Measurements from ENCODE around the gene OCIAD2. TPM values are rescaled to one million over a fixed set of nuclear protein-coding genes. Genes with fewer than 3 reads are reported as not detected.

The OCIAD2 gene
- total and polyA plus RNA-seq, 12 donors, result 11.1 to 44.1 (median 26.2) TPM

- TF ChIP-seq, protein P1, sequence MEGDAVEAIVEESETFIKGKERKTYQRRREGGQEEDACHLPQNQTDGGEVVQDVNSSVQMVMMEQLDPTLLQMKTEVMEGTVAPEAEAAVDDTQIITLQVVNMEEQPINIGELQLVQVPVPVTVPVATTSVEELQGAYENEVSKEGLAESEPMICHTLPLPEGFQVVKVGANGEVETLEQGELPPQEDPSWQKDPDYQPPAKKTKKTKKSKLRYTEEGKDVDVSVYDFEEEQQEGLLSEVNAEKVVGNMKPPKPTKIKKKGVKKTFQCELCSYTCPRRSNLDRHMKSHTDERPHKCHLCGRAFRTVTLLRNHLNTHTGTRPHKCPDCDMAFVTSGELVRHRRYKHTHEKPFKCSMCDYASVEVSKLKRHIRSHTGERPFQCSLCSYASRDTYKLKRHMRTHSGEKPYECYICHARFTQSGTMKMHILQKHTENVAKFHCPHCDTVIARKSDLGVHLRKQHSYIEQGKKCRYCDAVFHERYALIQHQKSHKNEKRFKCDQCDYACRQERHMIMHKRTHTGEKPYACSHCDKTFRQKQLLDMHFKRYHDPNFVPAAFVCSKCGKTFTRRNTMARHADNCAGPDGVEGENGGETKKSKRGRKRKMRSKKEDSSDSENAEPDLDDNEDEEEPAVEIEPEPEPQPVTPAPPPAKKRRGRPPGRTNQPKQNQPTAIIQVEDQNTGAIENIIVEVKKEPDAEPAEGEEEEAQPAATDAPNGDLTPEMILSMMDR (IDR thresholded peaks at IDR 0.05), result no peak
- no peak for TF ChIP-seq POLR2A (IDR thresholded peaks at IDR 0.05)
- Histone ChIP-seq H3K4me3 (no peak overlapping the region), H3K27ac (no peak overlapping the region), H3K4me1 (replicated peaks in 1 of 2) (no peaks in the 10 kb centered on the region), H3K36me3 (replicated peaks in 1 of 2) (peaks cover 0 to 20% of the 10 kb centered on the region in 2 donors), H3K9me3 (replicated peaks in 1 of 3) (no peaks in the 10 kb centered on the region), H3K27me3 (no peaks in the 10 kb centered on the region)
- WGBS, 4 donors, result 80 to 90% (median 89%) methylated on average over 2 of the region's 2 CpGs
- intact Hi-C loops (cut with DNase I), result no loop called here
- no peak for DNase-seq
Measured at GRCh38 chr4:48844843-48845242, 61.7 kb downstream of the OCIAD2 start.

- DNase-seq, result no peak
- TF ChIP-seq POLR2A (IDR thresholded peaks at IDR 0.05), result no peak
- TF ChIP-seq, protein P1 (IDR thresholded peaks at IDR 0.05), result no peak
- Histone ChIP-seq H3K4me1 (replicated peaks in 1 of 2) (no peaks in the 10 kb centered on the region), H3K27me3 (no peaks in the 10 kb centered on the region), H3K4me3 (no peak overlapping the region), H3K9me3 (replicated peaks in 1 of 3) (no peaks in the 10 kb centered on the region), H3K27ac (no peak overlapping the region), H3K36me3 (replicated peaks in 1 of 2) (peaks cover 0 to 25% of the 10 kb centered on the region in 2 donors)
- intact Hi-C loops (cut with DNase I), result no loop called here
- 85 to 94% (median 93%) methylated on average over 9 of the region's 9 CpGs for WGBS, 4 donors
Measured at GRCh38 chr4:48841045-48841827, 65.3 kb downstream of the OCIAD2 start.

DNA sequence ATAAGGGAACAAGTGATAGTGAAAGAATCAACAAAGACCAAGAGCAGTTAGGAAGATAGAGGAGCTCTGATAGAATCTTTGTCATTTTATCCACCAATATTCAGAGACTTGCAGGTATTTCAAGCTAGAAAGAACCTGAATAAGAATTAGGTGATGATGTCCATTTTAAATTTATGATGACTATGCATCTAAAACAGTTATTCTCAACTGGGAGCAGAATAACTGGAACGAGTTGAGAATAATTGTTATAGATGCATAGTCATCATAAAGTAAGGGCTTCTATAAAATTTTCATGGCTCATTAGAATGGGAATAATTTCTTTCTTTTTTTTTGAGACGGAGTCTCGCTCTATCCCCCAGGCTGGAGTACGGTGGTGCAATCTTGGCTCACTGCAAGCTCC, 69.9 kb downstream of the OCIAD2 start:
- intact Hi-C loops (cut with DNase I), result loop anchor here in 1 of 2 donors (10.0 kb wide), 3 partner anchors 52 to 252 kb away; partner anchors contain the start of genes FRYL and OCIAD2
- Histone ChIP-seq H3K27ac (no peak overlapping the region), H3K27me3 (no peaks in the 10 kb centered on the region), H3K4me3 (no peak overlapping the region), H3K9me3 (replicated peaks in 1 of 3) (no peaks in the 10 kb centered on the region), H3K4me1 (replicated peaks in 1 of 2) (peaks cover 7 to 16% of the 10 kb centered on the region in 2 donors), H3K36me3 (replicated peaks in 1 of 2) (peaks cover 0 to 27% of the 10 kb centered on the region in 2 donors)
- 96 to 99% (median 98%) methylated on average over 4 of the region's 4 CpGs for WGBS, 4 donors
- no peak for TF ChIP-seq POLR2A (IDR thresholded peaks at IDR 0.05)
- TF ChIP-seq, protein P1 (IDR thresholded peaks at IDR 0.05), result no peak
- DNase-seq, result no peak

Small RNA genes within 50 kb of the gene (small RNA-seq; reads per million reads assigned to genes)
- gene AC020593.1 (0 reads per million in 2 donors), gene RNU6-158P (0 reads per million in 2 donors)

Other genes starting within 250 kb of the OCIAD2 start
- gene FRYL, start 126.5 kb downstream of the OCIAD2 start, total RNA-seq, result 10 to 100 TPM; 26.0 to 64.4 (median 46.4) TPM
- 10 to 100 TPM; 16.5 to 22.4 (median 20.1) TPM for gene FRYL, start 126.5 kb downstream of the OCIAD2 start, polyA plus RNA-seq
- 100 to 1,000 TPM; 119 to 200 (median 180) TPM for gene OCIAD1, start 75.7 kb downstream of the OCIAD2 start, total RNA-seq
- 100 to 1,000 TPM in 2 of 3 donors, 10 to 100 TPM in 1; 97.7 to 403 (median 148) TPM for gene OCIAD1, start 75.7 kb downstream of the OCIAD2 start, polyA plus RNA-seq
- gene CWH43, start 79.5 kb upstream of the OCIAD2 start, total RNA-seq, result not detected
- not detected for gene CWH43, start 79.5 kb upstream of the OCIAD2 start, polyA plus RNA-seq

Measured in adrenal gland (tissue), 12 donors.